OCI-LY7 (cell line): ENCODE measurements around the gene TMEM258.

Experiments
- EZH2phosphoT487 ChIP-seq: fragments of 200-600 bp; sonication (generic); IDR thresholded peaks from 2 replicates; pipeline ENCODE4 v1.6.1; 2018; ENCODE audit warnings: low read depth, borderline replicate concordance, mild to moderate bottlenecking, mixed run types, antibody characterized with exemption, low read length, moderate library complexity, mixed read lengths
- TF ChIP-seq, protein P1 (sequence below): fragments of 200-600 bp; sonication (generic); conservative IDR thresholded peaks from 2 replicates; pipeline ENCODE4 v1.5.1; 2014; ENCODE audit warnings: mild to moderate bottlenecking, antibody characterized with exemption, low read length, moderate library complexity, mixed read lengths

DNA sequence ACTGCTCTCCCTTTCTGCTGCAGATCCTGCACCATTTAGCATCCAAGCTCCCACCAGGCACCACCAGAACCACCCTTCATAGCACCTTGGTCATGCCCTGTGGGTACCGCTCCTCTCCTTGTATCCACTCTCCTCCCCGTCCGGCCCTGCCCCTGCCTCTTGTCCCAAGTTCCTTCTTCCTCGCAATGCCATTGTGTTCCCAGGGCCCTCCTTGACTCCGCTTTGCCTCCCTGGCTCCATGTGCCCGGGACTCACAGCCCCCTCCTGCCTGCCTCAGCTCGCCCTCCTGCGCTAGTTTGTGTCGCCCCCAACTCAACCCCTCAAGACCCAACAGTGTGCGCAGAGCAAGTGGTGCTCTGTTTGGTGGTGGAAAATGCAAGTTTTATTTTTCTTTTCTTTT lies 46.5 kb upstream of the TMEM258 start:
- TF ChIP-seq, protein P1, sequence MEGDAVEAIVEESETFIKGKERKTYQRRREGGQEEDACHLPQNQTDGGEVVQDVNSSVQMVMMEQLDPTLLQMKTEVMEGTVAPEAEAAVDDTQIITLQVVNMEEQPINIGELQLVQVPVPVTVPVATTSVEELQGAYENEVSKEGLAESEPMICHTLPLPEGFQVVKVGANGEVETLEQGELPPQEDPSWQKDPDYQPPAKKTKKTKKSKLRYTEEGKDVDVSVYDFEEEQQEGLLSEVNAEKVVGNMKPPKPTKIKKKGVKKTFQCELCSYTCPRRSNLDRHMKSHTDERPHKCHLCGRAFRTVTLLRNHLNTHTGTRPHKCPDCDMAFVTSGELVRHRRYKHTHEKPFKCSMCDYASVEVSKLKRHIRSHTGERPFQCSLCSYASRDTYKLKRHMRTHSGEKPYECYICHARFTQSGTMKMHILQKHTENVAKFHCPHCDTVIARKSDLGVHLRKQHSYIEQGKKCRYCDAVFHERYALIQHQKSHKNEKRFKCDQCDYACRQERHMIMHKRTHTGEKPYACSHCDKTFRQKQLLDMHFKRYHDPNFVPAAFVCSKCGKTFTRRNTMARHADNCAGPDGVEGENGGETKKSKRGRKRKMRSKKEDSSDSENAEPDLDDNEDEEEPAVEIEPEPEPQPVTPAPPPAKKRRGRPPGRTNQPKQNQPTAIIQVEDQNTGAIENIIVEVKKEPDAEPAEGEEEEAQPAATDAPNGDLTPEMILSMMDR, result no peak
- no peak for TF ChIP-seq EZH2phosphoT487
